ENCODE data around the gene TOMM20L. TPM values are rescaled to one million over a fixed set of nuclear protein-coding genes. Genes with fewer than 3 reads are reported as not detected.
A peak's percentile ranks its signal among the peaks of the same experiment; 100 is the strongest.

TOMM20L gene
- total and polyA plus RNA-seq, 7 donors = not detected

DNA sequence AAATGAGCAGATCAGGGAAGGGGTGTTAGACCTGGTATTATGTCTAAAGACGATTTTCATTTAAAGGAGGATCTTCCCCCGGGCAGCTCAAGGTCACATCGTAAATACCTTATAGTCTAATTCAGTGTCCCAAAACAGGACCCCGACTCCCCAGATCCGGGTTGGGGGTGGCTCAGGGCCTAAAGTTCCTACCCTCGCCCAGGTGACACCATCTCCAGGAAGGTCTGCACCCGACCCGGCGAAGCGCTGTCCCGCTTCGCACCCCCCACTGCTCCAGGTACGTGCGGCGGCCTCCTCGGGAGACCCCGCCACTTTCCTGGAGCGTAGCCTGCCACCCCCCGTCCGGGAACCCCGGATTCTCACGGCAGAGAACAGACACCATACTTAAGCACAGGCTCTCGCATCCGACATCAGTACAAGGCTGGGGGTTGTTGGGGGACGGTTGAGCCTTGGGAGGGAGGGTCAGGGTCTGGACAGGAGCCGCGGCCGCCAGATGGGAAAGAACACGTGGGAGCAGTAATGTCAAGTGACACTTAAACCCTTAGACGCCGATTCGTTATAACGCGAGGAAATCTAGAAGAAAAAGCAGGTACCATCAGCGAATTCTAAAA, 31.0 kb downstream of the TOMM20L start:
- intact Hi-C loops (cut with DNase I) = loop anchor here in 1 of 2 donors (2.0 kb wide), 1 partner anchor 128 kb away; the partner anchor contains the start of gene ARID4A
- Histone ChIP-seq H3K4me3 (peak overlapping the region; percentile 88), H3K27ac (peak overlapping the region; percentile 98), H3K4me1 (peaks cover 23% of the 10 kb centered on the region), H3K9me3 (no peaks in the 10 kb centered on the region), H3K36me3 (ENCODE audit: insufficient read depth in 1 of 2, low read depth in 1 of 2) (peaks cover 0 to 54% of the 10 kb centered on the region in 2 donors), H3K27me3 (ENCODE audit: insufficient read depth in 3 of 3, low read length in 2 of 3) (no peaks in the 10 kb centered on the region)
- peak; percentile 63 to 83 for DNase-seq
- peak; percentile 78 to 89 (median 82) for ATAC-seq
- TF ChIP-seq CTCF (IDR thresholded peaks at IDR 0.05) = no peak
- 0% methylated on average over 35 of the region's 35 CpGs for WGBS, 3 donors

GRCh38 chr14:58427281-58428117, 31.8 kb downstream of the TOMM20L start, which contains the start of the genes KIAA0586 and TIMM9:
Gene KIAA0586, plus strand, starts transcription at chr14:58427719. Its CDS starts 546 bp downstream, at chr14:58428265.
Gene TIMM9, minus strand, starts transcription at chr14:58427531. Its CDS starts 15,586 bp downstream, at chr14:58411945.
- Histone ChIP-seq H3K27me3 (ENCODE audit: insufficient read depth in 3 of 3, low read length in 2 of 3) (no peaks in the 10 kb centered on the region), H3K4me1 (peaks cover 23% of the 10 kb centered on the region), H3K36me3 (ENCODE audit: insufficient read depth in 1 of 2, low read depth in 1 of 2) (peaks cover 0 to 54% of the 10 kb centered on the region in 2 donors), H3K4me3 (peak within 1 kb of the TSS; percentile 88), H3K9me3 (no peaks in the 10 kb centered on the region), H3K27ac (peak within 1 kb of the TSS; percentile 98)
- 0 to 1% (median 0%) methylated on average over 33 of the region's 33 CpGs for WGBS, 3 donors
- peak; percentile 97 to 98 for DNase-seq
- intact Hi-C loops (cut with DNase I) = loop anchor here in 1 of 2 donors (2.0 kb wide), 1 partner anchor 129 kb away; the partner anchor contains the start of gene ARID4A
- TF ChIP-seq CTCF (IDR thresholded peaks at IDR 0.05) = no peak
- peak; percentile 97 to 99 (median 98) for ATAC-seq

DNA sequence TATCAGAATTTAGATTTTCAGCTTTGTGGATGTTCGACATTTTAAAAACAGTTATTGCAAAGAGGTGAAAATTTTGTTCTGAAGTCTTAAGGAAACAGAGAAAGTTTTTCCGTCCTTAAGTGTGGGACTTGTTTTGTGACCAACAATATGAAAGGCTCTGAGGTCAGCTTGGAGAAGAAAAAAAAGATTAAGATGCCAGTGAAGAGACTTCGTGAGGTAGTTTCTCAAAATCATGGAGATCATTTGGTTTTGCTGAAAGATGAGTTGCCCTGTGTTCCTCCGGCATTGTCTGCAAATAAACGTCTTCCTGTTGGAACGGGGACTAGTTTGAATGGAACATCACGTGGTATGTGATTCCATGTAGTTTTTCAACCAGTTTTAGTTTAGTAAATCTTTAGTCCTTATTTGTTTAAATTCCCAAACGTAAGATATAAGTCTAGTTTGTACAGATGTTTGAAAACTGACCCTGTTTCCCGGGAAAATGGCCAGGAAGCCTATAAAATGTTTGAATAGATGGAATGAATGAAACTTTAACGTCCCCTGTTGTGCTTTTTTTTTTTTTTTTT, 32.5 kb downstream of the TOMM20L start:
- H3K27me3 ChIP-seq (ENCODE audit: insufficient read depth in 3 of 3, low read length in 2 of 3) = no peaks in the 10 kb centered on the region
- H3K4me3 ChIP-seq = peak overlapping the region; percentile 88
- H3K9me3 ChIP-seq = no peaks in the 10 kb centered on the region
- intact Hi-C loops (cut with DNase I) = no loop called here
- H3K4me1 ChIP-seq = peaks cover 23% of the 10 kb centered on the region
- no peak for TF ChIP-seq CTCF (IDR thresholded peaks at IDR 0.05)
- H3K27ac ChIP-seq = peak overlapping the region; percentile 98
- 0 to 2% (median 1%) methylated on average over 10 of the region's 10 CpGs for WGBS, 3 donors
- H3K36me3 ChIP-seq (ENCODE audit: insufficient read depth in 1 of 2, low read depth in 1 of 2) = peaks cover 0 to 54% of the 10 kb centered on the region in 2 donors
- peak in 1 of 4 donors; percentile 52 for ATAC-seq
- no peak for DNase-seq

DNA sequence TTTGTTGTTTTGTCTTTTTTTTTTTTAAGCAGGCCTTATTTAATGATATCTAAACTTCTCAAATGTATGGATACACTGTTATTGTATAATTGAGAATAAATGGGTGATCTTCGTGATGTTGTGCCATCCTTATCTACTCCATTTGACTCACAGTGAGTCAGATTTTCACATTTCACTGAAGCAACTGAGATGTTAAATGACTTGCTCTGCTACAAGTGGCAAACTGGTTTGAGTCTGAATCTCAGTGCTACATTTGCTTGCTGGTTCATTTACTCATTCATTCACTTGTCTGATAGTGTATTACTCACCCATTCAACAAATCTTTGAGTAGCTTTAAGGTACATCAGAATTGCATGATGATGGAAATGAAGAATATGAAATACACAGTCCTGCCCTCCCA, 34.4 kb downstream of the TOMM20L start:
- H3K9me3 ChIP-seq = no peaks in the 10 kb centered on the region
- no peak for TF ChIP-seq CTCF (IDR thresholded peaks at IDR 0.05)
- peaks cover 23% of the 10 kb centered on the region for H3K4me1 ChIP-seq
- no peaks in the 10 kb centered on the region for H3K27me3 ChIP-seq (ENCODE audit: insufficient read depth in 3 of 3, low read length in 2 of 3)
- intact Hi-C loops (cut with DNase I) = no loop called here
- H3K36me3 ChIP-seq (ENCODE audit: insufficient read depth in 1 of 2, low read depth in 1 of 2) = peaks cover 0 to 54% of the 10 kb centered on the region in 2 donors
- WGBS, 3 donors = 67 to 80% (median 79%) methylated on average over 1 of the region's 1 CpG
- no peak for DNase-seq
- no peak overlapping the region for H3K27ac ChIP-seq
- H3K4me3 ChIP-seq = no peak overlapping the region
- ATAC-seq = no peak
